ENCODE measurements around the gene BRPF1. TPM values are rescaled to one million over a fixed set of nuclear protein-coding genes. Genes with fewer than 3 reads are reported as not detected.

The BRPF1 gene
- total RNA-seq, 1 experiment from 2014 or later, result 21.4 TPM

DNA sequence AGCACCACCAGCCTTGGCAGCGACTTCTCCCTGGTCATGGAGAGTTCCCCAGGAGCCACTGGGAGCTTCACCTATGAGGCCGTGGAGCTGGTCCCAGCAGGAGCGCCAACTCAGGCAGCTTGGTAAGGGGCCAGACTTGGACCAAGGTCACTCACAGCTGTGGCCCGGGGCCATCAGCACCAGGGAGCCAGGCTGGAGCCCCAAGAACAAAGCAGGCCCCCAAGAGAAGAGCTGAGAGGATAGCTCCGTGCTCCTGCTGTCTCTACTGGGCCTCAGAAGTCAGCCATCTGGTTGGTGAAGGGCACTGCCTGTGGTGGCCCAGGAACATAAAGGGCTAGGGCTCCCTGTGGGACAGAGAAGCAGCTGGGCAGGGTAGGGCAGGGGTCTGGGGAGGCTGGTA is 42.6 kb upstream of the BRPF1 start:
- no peaks in the 10 kb centered on the region for H3K4me1 Mint-ChIP-seq (ENCODE audit: insufficient read depth, unreplicated experiment)
- H3K27me3 Mint-ChIP-seq (ENCODE audit: insufficient read depth, unreplicated experiment), result no peaks in the 10 kb centered on the region
- no peak overlapping the region for H3K27ac Mint-ChIP-seq (ENCODE audit: low read depth, unreplicated experiment)
- no TSS peak for BruUV-seq (replicated peaks)
- no peak for TF ChIP-seq CTCF (IDR thresholded peaks at IDR 0.05; ENCODE audit: unreplicated experiment)
- intact Hi-C loops (cut with micrococcal nuclease), result no loop called here
- CTCF ChIA-PET, result interaction anchor here (0.9 to 1.0 kb wide), 2 partner anchors 26 to 185 kb away, joined by 4 read pairs; no protein-coding TSS in a partner anchor
- H3K36me3 Mint-ChIP-seq (ENCODE audit: insufficient read depth, unreplicated experiment), result peaks cover 48% of the 10 kb centered on the region
- POLR2A ChIA-PET, result interaction anchor here (0.7 kb wide), 1 partner anchor 718 kb away, joined by 3 read pairs; no protein-coding TSS in a partner anchor
- no peak for DNase-seq (ENCODE audit: unreplicated experiment)
- H3K4me3 Mint-ChIP-seq (ENCODE audit: unreplicated experiment), result no peak overlapping the region
- no peaks in the 10 kb centered on the region for H3K9me3 Mint-ChIP-seq (ENCODE audit: unreplicated experiment)

- BruUV-seq (replicated peaks), result no TSS peak
- DNase-seq (ENCODE audit: unreplicated experiment), result no peak
- Mint-ChIP-seq H3K9me3 (ENCODE audit: unreplicated experiment) (no peaks in the 10 kb centered on the region), H3K36me3 (ENCODE audit: insufficient read depth, unreplicated experiment) (peaks cover 47% of the 10 kb centered on the region), H3K27me3 (ENCODE audit: insufficient read depth, unreplicated experiment) (no peaks in the 10 kb centered on the region), H3K4me1 (ENCODE audit: insufficient read depth, unreplicated experiment) (no peaks in the 10 kb centered on the region), H3K4me3 (ENCODE audit: unreplicated experiment) (no peak overlapping the region), H3K27ac (ENCODE audit: low read depth, unreplicated experiment) (no peak overlapping the region)
- intact Hi-C loops (cut with micrococcal nuclease), result no loop called here
- no peak for TF ChIP-seq CTCF (IDR thresholded peaks at IDR 0.05; ENCODE audit: unreplicated experiment)
- ChIA-PET POLR2A (interaction anchor here (0.7 kb wide), 1 partner anchor 718 kb away, joined by 3 read pairs; no protein-coding TSS in a partner anchor), CTCF (interaction anchor here (0.9 to 1.0 kb wide), 2 partner anchors 26 to 186 kb away, joined by 4 read pairs; no protein-coding TSS in a partner anchor)
Measured at GRCh38 chr3:9689757-9690156, 41.8 kb upstream of the BRPF1 start.

DNA sequence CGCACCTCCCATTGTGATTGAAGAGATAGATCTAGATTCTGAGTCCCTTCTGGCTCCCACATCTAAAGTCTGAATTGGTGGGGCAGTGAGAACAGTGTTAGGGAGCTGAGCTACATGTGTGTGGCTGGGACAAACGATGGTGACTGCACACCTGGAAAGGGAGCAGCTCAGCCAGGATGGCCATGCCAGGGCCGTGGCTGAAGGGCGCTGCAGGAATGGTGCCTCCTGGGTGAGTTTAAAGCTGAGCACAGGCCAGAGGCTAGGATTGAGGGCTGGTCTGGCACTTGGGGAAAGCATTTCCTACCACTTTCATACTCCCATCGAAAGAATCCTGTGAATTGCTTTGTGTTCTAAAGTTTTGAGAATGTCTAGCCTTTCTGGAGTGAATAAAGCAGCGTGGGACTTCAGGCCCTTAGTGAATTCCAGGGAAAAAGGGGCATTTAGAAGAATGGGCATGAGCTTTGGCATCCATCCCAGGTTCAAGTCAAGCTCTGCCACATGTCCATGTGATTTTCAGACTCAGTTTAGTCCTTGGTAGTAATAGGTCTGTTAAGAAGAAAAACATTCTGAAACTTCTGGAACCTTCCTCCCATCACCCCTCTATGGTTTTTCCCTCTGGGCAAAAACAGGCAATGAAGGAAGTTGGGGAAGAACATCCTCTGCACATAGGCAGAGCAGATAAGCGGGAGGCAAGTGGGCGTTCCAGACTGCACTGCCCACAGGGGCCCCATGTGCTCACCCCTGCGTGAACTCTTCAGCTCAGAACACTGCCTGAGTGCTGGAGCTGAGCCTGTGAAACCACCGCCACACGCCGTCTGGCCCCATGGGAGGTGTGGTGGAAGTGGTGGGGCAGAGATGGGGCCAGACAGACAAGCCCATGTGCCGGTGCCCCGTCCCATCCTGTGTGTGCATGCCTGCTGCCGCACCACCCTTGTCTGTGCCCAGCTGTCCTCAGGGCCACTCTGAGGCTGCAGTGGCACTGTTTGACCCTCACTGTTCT is 40.8 kb upstream of the BRPF1 start:
- DNase-seq (ENCODE audit: unreplicated experiment), result no peak
- ChIA-PET POLR2A (no interaction called here), CTCF (interaction anchor here (0.9 to 1.9 kb wide), 2 partner anchors 9 to 187 kb away, joined by 7 to 8 read pairs; no protein-coding TSS in a partner anchor)
- H3K36me3 Mint-ChIP-seq (ENCODE audit: insufficient read depth, unreplicated experiment), result peaks cover 42% of the 10 kb centered on the region
- no TSS peak for BruUV-seq (replicated peaks)
- no peak overlapping the region for H3K4me3 Mint-ChIP-seq (ENCODE audit: unreplicated experiment)
- no peak for TF ChIP-seq CTCF (IDR thresholded peaks at IDR 0.05; ENCODE audit: unreplicated experiment)
- H3K27me3 Mint-ChIP-seq (ENCODE audit: insufficient read depth, unreplicated experiment), result no peaks in the 10 kb centered on the region
- no peak overlapping the region for H3K27ac Mint-ChIP-seq (ENCODE audit: low read depth, unreplicated experiment)
- H3K4me1 Mint-ChIP-seq (ENCODE audit: insufficient read depth, unreplicated experiment), result no peaks in the 10 kb centered on the region
- intact Hi-C loops (cut with micrococcal nuclease), result no loop called here
- no peaks in the 10 kb centered on the region for H3K9me3 Mint-ChIP-seq (ENCODE audit: unreplicated experiment)

DNA sequence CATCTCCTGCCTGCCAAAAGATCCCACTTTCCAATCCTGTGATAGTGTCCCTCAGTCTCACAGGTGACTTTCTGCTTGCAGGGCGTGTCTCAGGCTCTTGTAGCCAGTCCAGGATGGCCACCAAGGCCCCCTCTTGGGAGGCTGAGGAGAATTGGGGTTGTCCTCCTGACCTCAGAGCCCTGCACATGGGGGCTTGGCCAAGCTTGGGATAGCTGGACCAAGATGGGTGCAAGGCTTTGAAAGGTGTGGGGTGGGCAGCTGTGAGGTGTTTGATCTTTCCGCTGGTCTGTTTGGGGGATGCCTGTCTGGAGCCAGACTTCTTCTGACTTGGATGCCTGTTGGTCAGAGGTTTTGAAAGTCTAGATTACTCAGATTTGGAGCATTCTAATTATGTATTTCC is 39.9 kb upstream of the BRPF1 start:
- H3K36me3 Mint-ChIP-seq (ENCODE audit: insufficient read depth, unreplicated experiment), result peaks cover 33% of the 10 kb centered on the region
- DNase-seq (ENCODE audit: unreplicated experiment), result no peak
- no peaks in the 10 kb centered on the region for H3K4me1 Mint-ChIP-seq (ENCODE audit: insufficient read depth, unreplicated experiment)
- BruUV-seq (replicated peaks), result no TSS peak
- no peaks in the 10 kb centered on the region for H3K27me3 Mint-ChIP-seq (ENCODE audit: insufficient read depth, unreplicated experiment)
- ChIA-PET POLR2A (no interaction called here), CTCF (interaction anchor here (0.5 to 1.9 kb wide), 2 partner anchors 64 to 188 kb away, joined by 3 to 7 read pairs; no protein-coding TSS in a partner anchor)
- H3K9me3 Mint-ChIP-seq (ENCODE audit: unreplicated experiment), result no peaks in the 10 kb centered on the region
- H3K27ac Mint-ChIP-seq (ENCODE audit: low read depth, unreplicated experiment), result no peak overlapping the region
- TF ChIP-seq CTCF (IDR thresholded peaks at IDR 0.05; ENCODE audit: unreplicated experiment), result no peak
- no peak overlapping the region for H3K4me3 Mint-ChIP-seq (ENCODE audit: unreplicated experiment)
- intact Hi-C loops (cut with micrococcal nuclease), result no loop called here

Data from MCF 10A (cell line).